HG03571 (cell line): Measurements from ENCODE around the gene RBMS1.
"Not testable (repeated sequence)": the region's sequence is repeated elsewhere in the genome, so short reads cannot be mapped to it uniquely, and the experiment has no call there.

Experiments
- ATAC-seq: cut with Tn5 transposase; IDR thresholded peaks from one replicate; pipeline ENCODE4 v1.9.1; 2021; ENCODE audit not compliant: unreplicated experiment

Gene RBMS1

GRCh38 chr2:160502478-160502877, 8.9 kb upstream of the RBMS1 start:
- ATAC-seq = no peak

- no peak for ATAC-seq
These were observed 7.8 kb upstream of the RBMS1 start for GRCh38 chr2:160501370-160501769.

DNA sequence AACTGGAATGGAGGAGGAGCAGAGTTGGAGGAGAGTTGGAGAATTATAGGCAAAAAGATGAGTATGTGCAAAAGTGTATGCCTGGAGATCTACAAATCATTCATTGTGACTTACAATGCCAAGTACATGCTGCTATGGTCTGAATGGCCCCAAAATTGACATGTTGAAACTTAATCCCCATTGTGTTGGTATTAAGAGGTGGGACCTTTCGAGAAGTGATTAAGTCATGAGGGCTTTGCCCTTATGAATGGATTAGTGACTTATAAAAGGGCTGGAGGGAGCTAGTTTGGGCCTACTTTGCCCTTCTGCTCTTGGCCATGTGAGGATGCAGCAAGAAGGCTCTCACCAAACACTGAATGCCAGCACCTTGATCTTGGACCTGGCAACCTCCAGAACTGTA, 6.3 kb upstream of the RBMS1 start:
- no peak for ATAC-seq

DNA sequence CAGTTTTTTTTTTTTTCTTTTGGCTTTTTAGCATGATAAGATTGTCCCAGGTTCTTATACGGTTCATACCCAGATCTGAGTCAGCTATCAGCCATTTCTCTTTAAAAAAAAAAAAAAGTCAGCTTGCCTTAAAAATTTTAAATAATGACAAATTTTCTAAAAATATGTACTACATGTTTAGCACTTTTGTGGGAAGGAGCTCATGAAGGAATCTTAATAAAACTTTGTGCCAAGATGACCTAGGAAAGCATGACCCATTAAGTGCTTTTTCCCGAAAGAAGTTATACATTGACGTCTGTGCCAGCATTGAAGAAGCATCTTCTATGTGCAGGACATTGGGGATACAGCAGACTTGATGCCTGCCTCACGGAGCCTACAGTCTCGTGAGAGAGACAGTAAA, 4.5 kb upstream of the RBMS1 start:
- ATAC-seq = no peak

DNA sequence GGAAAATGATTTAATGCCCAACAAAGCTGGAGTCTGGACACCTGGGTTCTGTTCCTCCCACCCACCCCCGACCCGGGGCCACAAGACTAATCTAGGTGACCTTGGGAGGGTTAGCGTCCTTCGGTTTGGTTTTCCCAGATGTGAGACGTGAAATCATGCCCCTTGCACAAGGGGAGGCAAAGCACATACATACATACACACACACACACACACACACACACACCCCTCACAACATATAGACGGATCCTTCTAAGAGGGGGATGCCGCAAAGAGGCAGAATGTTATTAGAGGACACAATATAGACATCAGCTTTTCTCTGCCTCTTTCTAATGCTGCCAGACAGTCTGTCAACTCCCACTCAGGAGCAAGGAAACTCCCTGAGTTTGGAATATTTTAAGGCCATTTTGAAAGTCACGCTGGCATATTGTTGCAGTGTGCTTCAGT, 616 bp upstream of the RBMS1 start:
- ATAC-seq = no peak

DNA sequence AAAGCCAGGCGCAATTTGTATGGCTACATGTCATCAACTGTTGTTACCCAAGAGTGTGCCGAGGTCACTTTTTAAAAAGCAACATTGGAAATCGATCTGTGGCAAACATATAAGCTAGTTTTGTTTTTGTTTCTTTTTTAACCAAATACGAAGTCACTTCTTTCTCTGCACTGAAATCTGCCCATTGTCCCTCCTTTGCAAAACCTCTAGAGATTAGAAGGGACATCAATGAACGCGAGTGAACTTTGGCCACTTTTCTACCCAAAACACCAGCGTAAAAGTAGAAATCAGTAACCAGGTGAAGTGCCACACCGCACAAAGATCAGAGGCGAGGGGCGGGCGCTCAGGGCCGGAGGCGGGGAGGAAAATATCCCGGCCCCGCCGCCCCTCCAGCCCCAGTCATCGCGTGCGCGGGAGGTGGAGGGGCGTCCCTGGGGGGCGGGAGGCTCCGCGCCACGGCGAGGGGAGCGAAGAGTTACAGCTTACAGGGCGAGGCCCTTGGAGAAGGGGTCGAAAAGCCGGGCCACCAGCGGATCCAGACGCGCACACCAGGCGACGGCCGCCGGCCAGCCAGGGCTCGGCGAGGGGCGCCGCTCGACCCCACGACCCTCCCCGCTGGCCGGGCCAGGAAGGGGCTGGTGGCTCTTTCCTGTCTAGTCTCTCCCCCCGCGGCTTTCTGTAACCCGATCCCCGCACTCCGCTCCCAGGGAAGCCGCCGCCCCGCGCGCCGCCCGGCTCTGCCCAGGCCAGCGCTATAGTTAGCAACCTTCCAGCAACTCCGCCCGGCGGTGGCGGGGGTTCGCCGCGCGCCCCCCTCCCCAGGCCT, 993 bp downstream of the RBMS1 start:
- ATAC-seq = no peak

- ATAC-seq = no peak
These were observed 1.7 kb downstream of the RBMS1 start for GRCh38 chr2:160491911-160492371.

- no peak for ATAC-seq
These were observed 2.6 kb downstream of the RBMS1 start for GRCh38 chr2:160490733-160491685.

- no peak for ATAC-seq
These were observed 4.5 kb downstream of the RBMS1 start for GRCh38 chr2:160489111-160489510.

DNA sequence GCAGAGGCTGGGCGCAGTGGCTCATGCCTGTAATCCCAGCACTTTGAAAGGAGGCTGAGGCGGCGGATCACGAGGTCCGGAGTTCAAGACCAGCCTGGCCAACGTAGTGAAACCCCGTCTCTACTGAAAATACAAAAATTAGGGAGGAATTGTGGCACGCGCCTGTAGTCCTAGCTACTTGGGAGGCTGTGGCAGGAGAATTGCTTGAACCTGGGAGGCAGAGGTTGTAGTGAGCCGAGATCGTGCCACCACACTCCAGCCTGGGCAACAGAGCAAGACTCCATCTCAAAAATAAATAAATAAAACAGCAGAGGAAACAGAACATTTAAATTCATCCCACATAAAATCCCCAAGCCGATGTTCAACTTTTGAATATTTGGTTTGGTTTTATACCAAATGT, 5.3 kb downstream of the RBMS1 start:
- ATAC-seq = not testable (repeated sequence)

GRCh38 chr2:160486341-160486740, 7.3 kb downstream of the RBMS1 start:
- ATAC-seq = no peak

DNA sequence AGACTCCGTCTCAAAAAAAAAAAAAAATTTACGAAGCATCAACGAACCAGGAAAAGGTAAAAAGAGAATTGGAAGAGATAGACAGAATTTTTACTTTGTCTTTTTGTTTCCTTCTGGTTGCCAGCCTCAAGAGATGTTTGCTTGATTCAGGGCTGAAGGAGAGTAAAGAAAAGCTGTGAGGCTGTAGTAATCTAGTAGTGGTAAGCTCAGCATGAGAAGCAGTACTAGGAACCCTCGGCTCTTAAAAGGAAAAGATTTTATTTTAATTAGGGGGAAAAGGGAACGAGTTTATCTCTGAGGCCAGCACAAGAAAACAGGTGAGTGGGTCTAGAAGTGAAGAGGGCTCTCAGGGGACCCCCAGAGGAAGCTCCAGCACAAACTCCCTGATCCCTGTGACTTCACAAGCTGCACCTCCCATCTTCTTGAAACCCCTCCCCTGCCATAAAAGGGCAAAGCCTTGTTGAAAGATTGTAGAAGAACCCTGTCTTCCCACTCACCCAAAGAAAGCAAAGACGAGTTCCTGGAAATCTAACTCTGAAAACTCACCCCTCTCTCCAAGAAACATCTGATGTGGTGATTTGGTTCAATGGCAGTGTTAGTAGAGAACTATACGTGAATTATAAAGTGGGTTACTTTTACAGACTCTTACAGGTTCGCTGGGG, 8.6 kb downstream of the RBMS1 start:
- no peak for ATAC-seq

GRCh38 chr2:160482673-160483072, 10.9 kb downstream of the RBMS1 start:
- ATAC-seq = no peak

- ATAC-seq = no peak
These were observed 14.3 kb downstream of the RBMS1 start for GRCh38 chr2:160479269-160479668.

DNA sequence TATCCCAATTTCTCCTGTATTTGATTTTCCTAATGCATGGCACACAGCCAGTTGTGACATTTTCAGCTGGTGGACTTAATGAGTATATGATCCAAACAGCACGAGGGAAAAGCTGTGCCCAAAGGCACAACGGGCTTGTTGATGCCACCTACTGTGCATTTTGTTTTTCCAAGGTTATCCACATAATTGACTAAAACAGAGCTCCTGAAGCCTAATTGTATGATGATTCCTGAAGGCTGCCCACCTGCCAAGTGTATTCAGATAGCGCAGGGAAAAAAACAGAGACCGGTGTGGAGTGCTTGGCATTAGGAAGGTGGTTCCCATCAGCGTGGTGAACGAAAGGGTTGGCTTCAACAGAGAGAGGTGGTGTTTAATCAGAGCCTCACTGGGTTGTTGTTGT, 14.9 kb downstream of the RBMS1 start:
- ATAC-seq = no peak

DNA sequence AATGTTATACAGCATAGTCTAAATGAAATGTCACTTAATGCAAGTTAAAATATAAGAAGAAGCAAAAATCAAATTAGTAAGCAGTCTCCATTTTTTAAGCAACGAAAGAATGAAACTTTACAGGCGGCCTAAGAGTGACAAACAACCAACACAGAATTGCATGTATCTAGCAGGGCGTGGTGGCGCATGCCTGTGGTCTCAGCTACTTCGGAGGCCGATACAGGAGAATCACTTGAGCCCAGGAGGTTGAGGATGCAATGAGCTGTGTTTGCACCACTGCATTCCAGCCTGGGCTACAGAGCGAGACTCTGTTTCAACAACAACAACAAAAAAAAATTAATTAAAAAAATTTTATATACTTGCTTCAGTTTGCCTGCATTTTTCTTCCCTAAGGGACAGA, 16.6 kb downstream of the RBMS1 start:
- no peak for ATAC-seq

- no peak for ATAC-seq
These were observed 18.5 kb downstream of the RBMS1 start for GRCh38 chr2:160474891-160475787.

- ATAC-seq = no peak
These were observed 19.3 kb downstream of the RBMS1 start for GRCh38 chr2:160474319-160474645.

GRCh38 chr2:160473468-160474318, 19.9 kb downstream of the RBMS1 start:
- no peak for ATAC-seq
